HepG2 (cell line): ENCODE data around the gene DHX34. TPM values are rescaled to one million over a fixed set of nuclear protein-coding genes. Genes with fewer than 3 reads are reported as not detected.

Experiments used
- ATAC-seq: fragments of 200-7000 bp; cut with Tn5 transposase; 3 replicates; pipeline ENCODE4 v1.9.1; 2020; ENCODE audit warnings: mild to moderate bottlenecking, moderate library complexity
- BruUV-seq: library from RNA; stranded (reverse); fragments of 400-500 nt; replicated peaks from 2 replicates; lab custom pipeline; 2021; lab: Mats Ljungman, UMichigan
- CTCF ChIA-PET: fragments of 300-600 bp; formaldehyde crosslinking; extraction: SDS; loops from one replicate; lab custom pipeline; 2021; ENCODE audit warnings: low total read pairs, inconsistent platforms, low intra/inter-chr PET ratio; lab: Yijun Ruan, JAX
- POLR2A ChIA-PET: fragments of 350-600 bp; sonication (Branson Sonifier 250); formaldehyde crosslinking; loops from one replicate; lab custom pipeline; 2020; ENCODE audit warnings: antibody characterized with exemption, inconsistent platforms; lab: Yijun Ruan, JAX
- DNase-seq: peaks from one replicate; pipeline ENCODE4 v3.0.0-alpha.2; 2015; ENCODE audit warnings: low spot score
- FAIRE-seq: peaks from 3 replicates; lab custom pipeline; 2011; peaks lifted over from hg19 to GRCh38; lab: Jason Lieb, UNC
- H2AFZ ChIP-seq: one replicate; pipeline ENCODE4 v1.6.1; 2011; ENCODE audit warnings: low read length, inconsistent platforms
- H3K27ac ChIP-seq: fragments of 300-600 bp; 3 replicates; pipeline ENCODE4 v1.8.0; 2011; ENCODE audit warnings: mixed run types, mild to moderate bottlenecking, mixed read lengths, low read length, inconsistent platforms; ENCODE audit not compliant: insufficient read depth; ENCODE audit errors: extremely low read length
- H3K27me3 ChIP-seq, 2 experiments: fragments of 200-600 bp in 1 of 2; 2 replicates in 1 of 2; 3 replicates in 1 of 2; pipeline versions ENCODE4 v1.6.0 to v1.8.0; 2011; ENCODE audit warnings: low read length in 2 of 2, mild to moderate bottlenecking in 2 of 2, moderate library complexity in 2 of 2, inconsistent platforms in 1 of 2; ENCODE audit not compliant: insufficient read depth in 2 of 2, control insufficient read depth in 1 of 2
- H3K36me3 ChIP-seq, 2 experiments: fragments of 200-600 bp in 1 of 2; replicated peaks in 1 of 2; 2 replicates in 1 of 2; 3 replicates in 1 of 2; pipeline versions ENCODE4 v1.5.1 to v1.8.0; 2011; ENCODE audit warnings: low read length in 2 of 2, inconsistent platforms in 1 of 2; ENCODE audit not compliant: insufficient read depth in 2 of 2, control insufficient read depth in 1 of 2
- H3K4me1 ChIP-seq: 2 replicates; pipeline ENCODE4 v1.5.1; 2012; ENCODE audit warnings: low read length, inconsistent platforms; ENCODE audit not compliant: insufficient read depth
- H3K4me2 ChIP-seq: 2 replicates; pipeline ENCODE4 v1.6.0; 2011; ENCODE audit warnings: low read depth, low read length, inconsistent platforms
- H3K4me3 ChIP-seq, 3 experiments: fragments of 200-600 bp in 1 of 3; sonication (generic), shearing (Covaris generic) in 1 of 3; replicated peaks in 1 of 3; 2 replicates each; pipeline ENCODE4 v1.5.1; 2011 to 2016; ENCODE audit warnings: low read length in 3 of 3, inconsistent platforms in 2 of 3, low read depth in 2 of 3, mild to moderate bottlenecking in 2 of 3, control low read depth in 1 of 3, mixed read lengths in 1 of 3; ENCODE audit not compliant: insufficient read depth in 1 of 3
- H3K79me2 ChIP-seq: one replicate; pipeline ENCODE4 v1.6.1; 2011; ENCODE audit warnings: low read length, inconsistent platforms; ENCODE audit not compliant: insufficient read depth
- H3K9ac ChIP-seq: 2 replicates; pipeline ENCODE4 v1.6.0; 2011; ENCODE audit warnings: mild to moderate bottlenecking, low read depth, low read length, inconsistent platforms; ENCODE audit not compliant: insufficient read depth
- H3K9me3 ChIP-seq: 2 replicates; pipeline ENCODE4 v1.5.1; 2012; ENCODE audit warnings: mild to moderate bottlenecking, low read length
- H4K20me1 ChIP-seq: 2 replicates; pipeline ENCODE4 v1.6.0; 2011; ENCODE audit warnings: inconsistent platforms, mild to moderate bottlenecking, low read length, moderate library complexity; ENCODE audit not compliant: insufficient read depth
- FOXA1 ChIP-seq, 2 experiments: fragments of 450-650 bp in 1 of 2; sonication (generic) in 1 of 2; formaldehyde crosslinking in 1 of 2; IDR thresholded peaks; 2 replicates each; pipeline versions ENCODE4 v1.4.0 to v1.6.1; 2016 to 2020; ENCODE audit warnings: missing genetic modification reagents in 1 of 2
- GMEB1 ChIP-seq: sonication (generic); formaldehyde crosslinking; IDR thresholded peaks from 2 replicates; pipeline ENCODE4 v1.5.1; 2020; ENCODE audit warnings: missing genetic modification reagents, mild to moderate bottlenecking, borderline replicate concordance
- HNF4G ChIP-seq, 2 experiments: sonication (generic) in 1 of 2; formaldehyde crosslinking in 1 of 2; IDR thresholded peaks; 2 replicates each; pipeline versions ENCODE4 v1.4.0 to v1.6.1; 2011 to 2020; ENCODE audit warnings: borderline replicate concordance in 2 of 2, low read depth in 2 of 2, mild to moderate bottlenecking in 2 of 2, low read length in 1 of 2, missing genetic modification reagents in 1 of 2, moderate library complexity in 1 of 2
- LCORL ChIP-seq, 2 experiments: fragments of 450-650 bp in 1 of 2; sonication (generic) in 1 of 2; formaldehyde crosslinking in 1 of 2; IDR thresholded peaks; 2 replicates each; pipeline versions ENCODE4 v1.5.0 to v1.6.1; 2017 to 2020; ENCODE audit warnings: antibody characterized with exemption in 1 of 2, missing genetic modification reagents in 1 of 2
- RFXAP ChIP-seq: sonication (generic); formaldehyde crosslinking; IDR thresholded peaks from 2 replicates; pipeline ENCODE4 v1.4.0; 2020; ENCODE audit warnings: missing genetic modification reagents, borderline replicate concordance
- USF2 ChIP-seq, 2 experiments: sonication (generic) in 1 of 2; formaldehyde crosslinking in 1 of 2; IDR thresholded peaks; 2 replicates each; pipeline versions ENCODE4 v1.5.1 to v1.6.1; 2011 to 2020; ENCODE audit warnings: borderline replicate concordance in 1 of 2, low read depth in 1 of 2, low read length in 1 of 2, mild to moderate bottlenecking in 1 of 2, missing genetic modification reagents in 1 of 2, moderate library complexity in 1 of 2
- ZFP1 ChIP-seq: IDR thresholded peaks from 2 replicates; pipeline ENCODE4 v1.6.1; 2016
- ZHX2 ChIP-seq, 2 experiments: sonication (generic) in 1 of 2; formaldehyde crosslinking in 1 of 2; IDR thresholded peaks; 2 replicates each; pipeline versions ENCODE4 v1.6.1 to v1.9.0; 2014 to 2022; ENCODE audit warnings: antibody characterized with exemption in 1 of 2, borderline replicate concordance in 1 of 2, inconsistent platforms in 1 of 2, low read depth in 1 of 2, missing genetic modification reagents in 1 of 2
- ZNF230 ChIP-seq: sonication (generic); formaldehyde crosslinking; IDR thresholded peaks from 2 replicates; pipeline ENCODE4 v1.4.0; 2020; ENCODE audit warnings: mild to moderate bottlenecking, missing genetic modification reagents
- ZNF282 ChIP-seq: fragments of 450-650 bp; IDR thresholded peaks from 2 replicates; pipeline ENCODE4 v1.6.1; 2018; ENCODE audit not compliant: partially characterized antibody
- ZNF431 ChIP-seq: sonication (generic); formaldehyde crosslinking; IDR thresholded peaks from 2 replicates; pipeline ENCODE4 v1.9.0; 2022; ENCODE audit warnings: missing genetic modification reagents, low read depth, mild to moderate bottlenecking, borderline replicate concordance
- WGBS: methylation state at CpG from one replicate; pipeline ENCODE4 v1.1.6; 2017; ENCODE audit warnings: low lambda C conversion rate; 5-methylcytosine and 5-hydroxymethylcytosine counted together
- in situ Hi-C: cut with HindIII; loops from 2 replicates; pipeline ENCODE4 v1.10.0; 2017; ENCODE audit warnings: low pct_unique_long_range_greater_than_20kb; ENCODE audit not compliant: extremely low pct_ligation_motif_present
- intact Hi-C: fragments of 100-400 bp; cut with micrococcal nuclease; formaldehyde crosslinking; loops from one replicate; pipeline ENCODE4 v1.10.0; 2022; ENCODE audit not compliant: unreplicated experiment
- polyA plus RNA-seq, 8 experiments: library from polyadenylated mRNA; depleted of rRNA in 3 of 8; stranded (reverse) in 7 of 8; unstranded in 1 of 8; fragments of >200 nt; fragmentation: Illumina TruSeq in 4 of 8; extraction: Trizol in 4 of 8; gene quantifications; 2 replicates each; pipeline versions ENCODE4 v1.2.1 to v1.2.3, GENCODE V29; 2011 to 2016; ENCODE audit warnings: low read depth in 4 of 8, missing spikeins in 1 of 8, mixed read lengths in 1 of 8; ENCODE audit not compliant: insufficient read depth in 1 of 8
- total RNA-seq, 5 experiments: library from RNA; depleted of rRNA; stranded (reverse); fragments of >200 nt; fragmentation: Illumina TruSeq; extraction: Trizol; gene quantifications; 2 replicates each; pipeline ENCODE4 v1.2.3, GENCODE V29; 2016; ENCODE audit warnings: low read depth in 1 of 5

The DHX34 gene
- total and polyA plus RNA-seq, 2 of the 13 experiments (the other 11 are each of a cell fraction or from before 2014, with no cell fraction given): 9.2 to 12.0 TPM

- no peak overlapping the region for H3K27ac ChIP-seq
- no peak for FAIRE-seq
Observed at GRCh38 chr19:47402504-47402903, 53.4 kb downstream of the DHX34 start.

More at GRCh38 chr19:47402504-47402903, 53.4 kb downstream of the DHX34 start:
- DNase-seq (no peak), ATAC-seq (no peak)
- H3K9me3 ChIP-seq: no peaks in the 10 kb centered on the region
- POLR2A ChIA-PET: no interaction called here
- no peak for TF ChIP-seq HNF4G (IDR thresholded peaks at IDR 0.05; ENCODE audit: borderline replicate concordance, low read depth, low read length)
- TF ChIP-seq HNF4G (CRISPR knock-in tag; IDR thresholded peaks at IDR 0.05; ENCODE audit: borderline replicate concordance, low read depth): no peak
- TF ChIP-seq ZNF282: no peak
- no peak for TF ChIP-seq ZNF230
- no peak for TF ChIP-seq RFXAP
- TF ChIP-seq FOXA1 (IDR thresholded peaks at IDR 0.05): no peak
- no peak for TF ChIP-seq FOXA1 (CRISPR knock-in tag; IDR thresholded peaks at IDR 0.05)
- no peak for TF ChIP-seq ZHX2 (IDR thresholded peaks at IDR 0.05; ENCODE audit: low read depth)
- TF ChIP-seq ZHX2 (CRISPR knock-in tag; IDR thresholded peaks at IDR 0.05; ENCODE audit: borderline replicate concordance): no peak
- no peak for TF ChIP-seq ZNF431
- TF ChIP-seq USF2 (IDR thresholded peaks at IDR 0.05; ENCODE audit: low read depth, low read length): no peak
- TF ChIP-seq USF2 (CRISPR knock-in tag; IDR thresholded peaks at IDR 0.05; ENCODE audit: borderline replicate concordance): no peak
- TF ChIP-seq ZFP1 (CRISPR knock-in tag): no peak
- TF ChIP-seq GMEB1: no peak
- no peak for TF ChIP-seq LCORL (IDR thresholded peaks at IDR 0.05)
- TF ChIP-seq LCORL (CRISPR knock-in tag; IDR thresholded peaks at IDR 0.05): no peak
- no peak overlapping the region for H3K9ac ChIP-seq
- 0 out of 2 replicates have a peak, but pooled peaks cover 6% of the 10 kb centered on the region for H4K20me1 ChIP-seq
- CTCF ChIA-PET: no interaction called here
- 47% methylated on average over 10 of the region's 16 CpGs for WGBS
- no peaks in the 10 kb centered on the region for H3K4me1 ChIP-seq
- H3K4me3 ChIP-seq: no peak overlapping the region
- no peak overlapping the region for H2AFZ ChIP-seq
- no peak overlapping the region for H3K4me2 ChIP-seq
- in situ Hi-C loops: no loop called here
- no peaks in the 10 kb centered on the region for H3K36me3 ChIP-seq
- no TSS peak for BruUV-seq
- no peaks in the 10 kb centered on the region for H3K79me2 ChIP-seq
- peaks cover 2 to 30% of the 10 kb centered on the region in 2 experiments; a peak in 4 of 5 replicates for H3K27me3 ChIP-seq
- intact Hi-C loops: no loop called here
